H1 (cell line): ENCODE results near the gene CAMK2G. TPM values are rescaled to one million over a fixed set of nuclear protein-coding genes. Genes with fewer than 3 reads are reported as not detected.

Experiments
- BRCA1 ChIP-seq: IDR thresholded peaks from 2 replicates; pipeline ENCODE4 v1.6.1; 2012; ENCODE audit warnings: low read depth, low read length, improper control_type of control experiment
- CHD2 ChIP-seq: IDR thresholded peaks from 2 replicates; pipeline ENCODE4 v1.6.1; 2012; ENCODE audit warnings: low read length, improper control_type of control experiment
- RAD21 ChIP-seq, 2 experiments: IDR thresholded peaks in 1 of 2; conservative IDR thresholded peaks in 1 of 2; 2 replicates each; pipeline ENCODE4 v1.6.1; 2011; ENCODE audit warnings: low read depth in 2 of 2, low read length in 2 of 2, improper control_type of control experiment in 1 of 2, inconsistent platforms in 1 of 2, mild to moderate bottlenecking in 1 of 2, moderate library complexity in 1 of 2
- polyA plus RNA-seq, 7 experiments: library from polyadenylated mRNA; depleted of rRNA in 3 of 7; stranded (reverse) in 5 of 7; unstranded in 2 of 7; fragments of >200 nt in 5 of 7; fragments of 200-250 nt in 2 of 7; gene quantifications; 1 replicate in 5 of 7; 2 replicates in 1 of 7; 4 replicates in 1 of 7; pipeline versions ENCODE4 v1.2.1 to v1.2.3, GENCODE V29; 2011 to 2013; ENCODE audit warnings: missing spikeins in 2 of 7, mixed read lengths in 2 of 7
- total RNA-seq: library from RNA; stranded (reverse); fragmentation: NEBNext Ultra II Directional; extraction: Animal tissue kit (Norgen Biotek cat#: 25700); gene quantifications from 2 replicates; pipeline ENCODE4 v1.2.1, GENCODE V29; 2021
- TF ChIP-seq, protein P1 (sequence below): IDR thresholded peaks from 2 replicates; pipeline ENCODE4 v1.6.1; 2011; ENCODE audit warnings: low read length, improper control_type of control experiment

CAMK2G gene
- total and polyA plus RNA-seq, 2 of the 8 experiments (the other 6 are each of a cell fraction or from before 2014, with no cell fraction given) = 28.9 to 31.7 TPM

DNA sequence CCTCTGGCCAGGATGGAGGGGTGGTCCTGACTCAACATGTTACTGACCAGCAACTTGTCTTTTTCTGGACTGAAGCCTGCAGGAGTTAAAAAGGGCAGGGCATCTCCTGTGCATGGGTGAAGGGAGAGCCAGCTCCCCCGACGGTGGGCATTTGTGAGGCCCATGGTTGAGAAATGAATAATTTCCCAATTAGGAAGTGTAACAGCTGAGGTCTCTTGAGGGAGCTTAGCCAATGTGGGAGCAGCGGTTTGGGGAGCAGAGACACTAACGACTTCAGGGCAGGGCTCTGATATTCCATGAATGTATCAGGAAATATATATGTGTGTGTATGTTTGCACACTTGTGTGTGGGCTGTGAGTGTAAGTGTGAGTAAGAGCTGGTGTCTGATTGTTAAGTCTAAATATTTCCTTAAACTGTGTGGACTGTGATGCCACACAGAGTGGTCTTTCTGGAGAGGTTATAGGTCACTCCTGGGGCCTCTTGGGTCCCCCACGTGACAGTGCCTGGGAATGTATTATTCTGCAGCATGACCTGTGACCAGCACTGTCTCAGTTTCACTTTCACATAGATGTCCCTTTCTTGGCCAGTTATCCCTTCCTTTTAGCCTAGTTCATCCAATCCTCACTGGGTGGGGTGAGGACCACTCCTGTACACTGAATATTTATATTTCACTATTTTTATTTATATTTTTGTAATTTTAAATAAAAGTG lies 42.6 kb upstream of the CAMK2G start (continued):
- TF ChIP-seq, protein P1, sequence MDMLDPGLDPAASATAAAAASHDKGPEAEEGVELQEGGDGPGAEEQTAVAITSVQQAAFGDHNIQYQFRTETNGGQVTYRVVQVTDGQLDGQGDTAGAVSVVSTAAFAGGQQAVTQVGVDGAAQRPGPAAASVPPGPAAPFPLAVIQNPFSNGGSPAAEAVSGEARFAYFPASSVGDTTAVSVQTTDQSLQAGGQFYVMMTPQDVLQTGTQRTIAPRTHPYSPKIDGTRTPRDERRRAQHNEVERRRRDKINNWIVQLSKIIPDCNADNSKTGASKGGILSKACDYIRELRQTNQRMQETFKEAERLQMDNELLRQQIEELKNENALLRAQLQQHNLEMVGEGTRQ = no peak
- TF ChIP-seq BRCA1 (no peak), CHD2 (no peak), RAD21 (IDR thresholded peaks at IDR 0.05 in 1 of 2, conservative IDR thresholded peaks at IDR 0.05 in 1 of 2; ENCODE audit: low read depth in 2 of 2, low read length in 2 of 2) (no peak)
